Endothelial cell of umbilical vein (primary cell): Measurements from ENCODE around the gene RIGI. TPM values are rescaled to one million over a fixed set of nuclear protein-coding genes. Genes with fewer than 3 reads are reported as not detected.

Experiments
- BruUV-seq: library from RNA; stranded (reverse); fragments of 400-500 nt; replicated peaks from 2 replicates; lab custom pipeline; 2021; lab: Mats Ljungman, UMichigan
- CTCF ChIA-PET: fragments of 300-600, 350-600 bp; sonication (Branson Sonifier 250); formaldehyde crosslinking; loops from one replicate; lab custom pipeline; 2021; ENCODE audit warnings: antibody characterized with exemption, inconsistent platforms; lab: Charles Lee
- POLR2A ChIA-PET: fragments of 300-600, 350-600 bp; sonication (Branson Sonifier 250); formaldehyde crosslinking; loops from one replicate; lab custom pipeline; 2021; ENCODE audit warnings: antibody characterized with exemption, inconsistent platforms; lab: Charles Lee
- DNase-seq: peaks from one replicate; pipeline ENCODE4 v3.0.0-alpha.2; 2011; ENCODE audit warnings: low read depth, low spot score
- FAIRE-seq: peaks from 2 replicates; lab custom pipeline; 2011; peaks lifted over from hg19 to GRCh38; lab: Jason Lieb, UNC
- H2AFZ ChIP-seq: 2 replicates; pipeline ENCODE4 v1.6.0; 2012; ENCODE audit warnings: low read depth, low read length, control low read depth, inconsistent platforms
- H3K27ac ChIP-seq: 2 replicates; pipeline ENCODE4 v1.5.1; 2011; ENCODE audit warnings: low read depth, mild to moderate bottlenecking, control low read depth, low read length, moderate library complexity; ENCODE audit not compliant: insufficient read depth
- H3K27me3 ChIP-seq, 2 experiments: 2 replicates each; pipeline versions ENCODE4 v1.6.0 to v1.6.1; 2011; ENCODE audit warnings: low read length in 2 of 2, mixed read lengths in 1 of 2; ENCODE audit not compliant: control insufficient read depth in 2 of 2, insufficient read depth in 2 of 2
- H3K36me3 ChIP-seq, 2 experiments: 2 replicates in 1 of 2; 3 replicates in 1 of 2; pipeline ENCODE4 v1.5.1; 2011; ENCODE audit warnings: low read length in 2 of 2, mild to moderate bottlenecking in 1 of 2, moderate library complexity in 1 of 2; ENCODE audit not compliant: control insufficient read depth in 2 of 2, insufficient read depth in 2 of 2; ENCODE audit errors: extremely low read depth in 1 of 2
- H3K4me1 ChIP-seq: 3 replicates; pipeline ENCODE4 v1.5.1; 2011; ENCODE audit warnings: mild to moderate bottlenecking, low read length; ENCODE audit not compliant: control insufficient read depth, insufficient read depth; ENCODE audit errors: extremely low read depth
- H3K4me2 ChIP-seq: 2 replicates; pipeline ENCODE4 v1.6.1; 2011; ENCODE audit warnings: low read length, control low read depth, mixed read lengths; ENCODE audit not compliant: insufficient read depth
- H3K4me3 ChIP-seq, 3 experiments: fragments of 200-600 bp in 1 of 3; sonication (generic), shearing (Covaris generic) in 1 of 3; replicated peaks in 1 of 3; 2 replicates each; pipeline ENCODE4 v1.5.1; 2011 to 2016; ENCODE audit warnings: control low read depth in 3 of 3, low read length in 3 of 3, mild to moderate bottlenecking in 2 of 3, inconsistent platforms in 1 of 3, low read depth in 1 of 3, moderate library complexity in 1 of 3; ENCODE audit not compliant: insufficient read depth in 1 of 3
- H3K79me2 ChIP-seq: 2 replicates; pipeline ENCODE4 v1.6.0; 2012; ENCODE audit warnings: low read length, inconsistent platforms; ENCODE audit not compliant: control insufficient read depth, insufficient read depth
- H3K9ac ChIP-seq: replicated peaks from 2 replicates; pipeline ENCODE3; 2011; ENCODE audit warnings: low read length, control low read depth; ENCODE audit not compliant: insufficient read depth; ENCODE audit errors: extremely low read depth
- H3K9me1 ChIP-seq: replicated peaks from 3 replicates; pipeline ENCODE4 v1.6.0; 2011; ENCODE audit warnings: mild to moderate bottlenecking, low read length; ENCODE audit not compliant: control insufficient read depth, insufficient read depth; ENCODE audit errors: extremely low read depth
- H3K9me3 ChIP-seq: replicated peaks from 2 replicates; pipeline ENCODE4 v1.5.1; 2012; ENCODE audit warnings: low read length, inconsistent platforms; ENCODE audit not compliant: control insufficient read depth, insufficient read depth
- H4K20me1 ChIP-seq: replicated peaks from 2 replicates; pipeline ENCODE3; 2011; ENCODE audit warnings: mild to moderate bottlenecking, low read length; ENCODE audit not compliant: control insufficient read depth, insufficient read depth; ENCODE audit errors: extremely low read depth
- CTCF ChIP-seq, 2 donors: IDR thresholded peaks; 1 replicate in 1 of 2; 2 replicates in 1 of 2; pipeline ENCODE4 v1.5.1; 2011; ENCODE audit warnings: low read length in 2 of 2, mild to moderate bottlenecking in 2 of 2, moderate library complexity in 2 of 2, control low read depth in 1 of 2, inconsistent platforms in 1 of 2, low read depth in 1 of 2; ENCODE audit not compliant: insufficient read depth in 1 of 2; ENCODE audit errors: extremely low read depth in 1 of 2
- EZH2 ChIP-seq: IDR thresholded peaks from 2 replicates; pipeline ENCODE4 v1.6.1; 2012; ENCODE audit warnings: borderline replicate concordance, low read depth, mild to moderate bottlenecking, moderate library complexity, low read length, inconsistent platforms; ENCODE audit not compliant: severe bottlenecking
- FOS ChIP-seq: IDR thresholded peaks from 2 replicates; pipeline ENCODE4 v1.6.1; 2011; ENCODE audit warnings: mild to moderate bottlenecking, low read length, moderate library complexity, borderline replicate concordance; ENCODE audit not compliant: insufficient read depth
- JUN ChIP-seq: IDR thresholded peaks from 2 replicates; pipeline ENCODE4 v1.6.1; 2011; ENCODE audit warnings: borderline replicate concordance, low read depth; ENCODE audit not compliant: insufficient read length, insufficient read depth
- MAX ChIP-seq: IDR thresholded peaks from 2 replicates; pipeline ENCODE4 v1.6.1; 2011; ENCODE audit not compliant: insufficient read depth, insufficient read length
- MYC ChIP-seq: IDR thresholded peaks from one replicate; pipeline ENCODE4 v1.6.1; 2011; ENCODE audit warnings: mild to moderate bottlenecking, low read depth, low read length
- POLR2A ChIP-seq: IDR thresholded peaks from 2 replicates; pipeline ENCODE4 v1.6.1; 2012; ENCODE audit warnings: low read depth, mild to moderate bottlenecking, control low read depth, low read length
- dilution Hi-C: fragments of 300-500 bp; cut with MboI; formaldehyde crosslinking; loops from one replicate; pipeline ENCODE4 v1.15.0; 2019; ENCODE audit warnings: low sequenced_read_pairs; ENCODE audit not compliant: extremely low pct_ligation_motif_present
- intact Hi-C: fragments of 100-400 bp; cut with micrococcal nuclease; formaldehyde crosslinking; loops from one replicate; pipeline ENCODE4 v1.10.0; 2022
- polyA plus RNA-seq, 4 experiments: library from polyadenylated mRNA; depleted of rRNA in 3 of 4; stranded (reverse) in 3 of 4; unstranded in 1 of 4; fragments of >200 nt; gene quantifications; 2 replicates each; pipeline versions ENCODE4 v1.2.1 to v1.2.3, GENCODE V29; 2011 to 2012; ENCODE audit warnings: missing spikeins in 1 of 4
- total RNA-seq: library from RNA; stranded (reverse); gene quantifications from 2 replicates; pipeline ENCODE4 v1.2.3, GENCODE V29; 2021

Gene RIGI
- total and polyA plus RNA-seq, 2 donors (not counting 3 experiments of a cell fraction or from before 2014, with no cell fraction given), result 4.5 to 13.3 TPM

- Histone ChIP-seq H4K20me1 (peaks cover 7% of the 10 kb centered on the region), H3K27ac (no peak overlapping the region), H3K9me1 (no peaks in the 10 kb centered on the region), H3K9ac (no peak overlapping the region), H3K36me3 (peaks cover 4 to 9% of the 10 kb centered on the region in 2 experiments), H3K79me2 (peaks cover 81% of the 10 kb centered on the region), H3K4me3 (no peak overlapping the region), H3K27me3 (no peaks in the 10 kb centered on the region), H3K9me3 (no peaks in the 10 kb centered on the region), H3K4me1 (peaks cover 7% of the 10 kb centered on the region), H3K4me2 (no peak overlapping the region), H2AFZ (no peak overlapping the region)
- TF ChIP-seq EZH2 (no peak), FOS (no peak), JUN (no peak), CTCF (IDR thresholded peaks at IDR 0.05; ENCODE audit: extremely low read depth in 1 of 2, insufficient read depth in 1 of 2, low read depth in 1 of 2, low read length in 2 of 2) (no peak), MAX (no peak), POLR2A (no peak), MYC (no peak)
- intact Hi-C loops, result no loop called here
- POLR2A ChIA-PET, result no interaction called here
- BruUV-seq, result no TSS peak
- FAIRE-seq (no peak), DNase-seq (no peak)
- CTCF ChIA-PET, result interaction anchor here (2.9 kb wide), 1 partner anchor 168 kb away, joined by 17 read pairs; no protein-coding TSS in a partner anchor
- dilution Hi-C loops, result no loop called here
Measured at GRCh38 chr9:32545884-32546283, 19.9 kb upstream of the RIGI start.
